Measurements from ENCODE around the gene CCDC138.

Gene CCDC138

GRCh38 chr2:108847000-108847399, 60.4 kb downstream of the CCDC138 start:
- no peak overlapping the region for H3K9ac ChIP-seq (ENCODE audit: insufficient read length, low read depth)
- no peak for TF ChIP-seq YY1 (IDR thresholded peaks at IDR 0.05; ENCODE audit: insufficient read depth, insufficient read length)
- no peak for TF ChIP-seq SUZ12 (IDR thresholded peaks at IDR 0.05; ENCODE audit: extremely low read depth, insufficient read depth, insufficient read length)
- no peak for TF ChIP-seq ZNF274 (IDR thresholded peaks at IDR 0.05; ENCODE audit: low read depth, low read length)
- H3K9me3 ChIP-seq (ENCODE audit: insufficient read depth, low read length): no peaks in the 10 kb centered on the region

GRCh38 chr2:108852375-108852774, 65.8 kb downstream of the CCDC138 start:
- no peak overlapping the region for H3K9ac ChIP-seq (ENCODE audit: insufficient read length, low read depth)
- H3K4me1 ChIP-seq (ENCODE audit: insufficient read depth, insufficient read length): no peaks in the 10 kb centered on the region
- H3K36me3 ChIP-seq (ENCODE audit: insufficient read depth, insufficient read length, low read length): peaks cover 49% of the 10 kb centered on the region
- no peaks in the 10 kb centered on the region for H3K9me3 ChIP-seq (ENCODE audit: insufficient read depth, low read length)
- H3K27me3 ChIP-seq (ENCODE audit: insufficient read depth, insufficient read length): no peaks in the 10 kb centered on the region
- no peak for DNase-seq (ENCODE audit: low read depth, low spot score)
- no peak for TF ChIP-seq SUZ12 (IDR thresholded peaks at IDR 0.05; ENCODE audit: extremely low read depth, insufficient read depth, insufficient read length)
- TF ChIP-seq YY1 (IDR thresholded peaks at IDR 0.05; ENCODE audit: insufficient read depth, insufficient read length): no peak
- TF ChIP-seq ZNF274 (IDR thresholded peaks at IDR 0.05; ENCODE audit: low read depth, low read length): no peak
- H3K4me3 ChIP-seq (ENCODE audit: insufficient read length, low read depth): no peak overlapping the region

More at GRCh38 chr2:108847000-108847399, 60.4 kb downstream of the CCDC138 start:
- Histone ChIP-seq H3K4me3 (ENCODE audit: insufficient read length, low read depth) (no peak overlapping the region), H3K27me3 (ENCODE audit: insufficient read depth, insufficient read length) (no peaks in the 10 kb centered on the region), H3K4me1 (ENCODE audit: insufficient read depth, insufficient read length) (no peaks in the 10 kb centered on the region), H3K36me3 (ENCODE audit: insufficient read depth, insufficient read length, low read length) (peaks cover 60% of the 10 kb centered on the region)
- DNase-seq (ENCODE audit: low read depth, low spot score): no peak

GRCh38 chr2:108853421-108853820, 66.8 kb downstream of the CCDC138 start:
- TF ChIP-seq ZNF274 (IDR thresholded peaks at IDR 0.05; ENCODE audit: low read depth, low read length) (no peak), YY1 (IDR thresholded peaks at IDR 0.05; ENCODE audit: insufficient read depth, insufficient read length) (no peak), SUZ12 (IDR thresholded peaks at IDR 0.05; ENCODE audit: extremely low read depth, insufficient read depth, insufficient read length) (no peak)
- Histone ChIP-seq H3K4me3 (ENCODE audit: insufficient read length, low read depth) (no peak overlapping the region), H3K27me3 (ENCODE audit: insufficient read depth, insufficient read length) (no peaks in the 10 kb centered on the region), H3K9ac (ENCODE audit: insufficient read length, low read depth) (no peak overlapping the region), H3K4me1 (ENCODE audit: insufficient read depth, insufficient read length) (no peaks in the 10 kb centered on the region), H3K36me3 (ENCODE audit: insufficient read depth, insufficient read length, low read length) (peaks cover 56% of the 10 kb centered on the region), H3K9me3 (ENCODE audit: insufficient read depth, low read length) (no peaks in the 10 kb centered on the region)
- no peak for DNase-seq (ENCODE audit: low read depth, low spot score)

GRCh38 chr2:108854484-108854883, 67.9 kb downstream of the CCDC138 start:
- Histone ChIP-seq H3K4me1 (ENCODE audit: insufficient read depth, insufficient read length) (no peaks in the 10 kb centered on the region), H3K9me3 (ENCODE audit: insufficient read depth, low read length) (no peaks in the 10 kb centered on the region), H3K36me3 (ENCODE audit: insufficient read depth, insufficient read length, low read length) (peaks cover 52% of the 10 kb centered on the region), H3K27me3 (ENCODE audit: insufficient read depth, insufficient read length) (no peaks in the 10 kb centered on the region), H3K4me3 (ENCODE audit: insufficient read length, low read depth) (no peak overlapping the region), H3K9ac (ENCODE audit: insufficient read length, low read depth) (no peak overlapping the region)
- DNase-seq (ENCODE audit: low read depth, low spot score): no peak
- TF ChIP-seq YY1 (IDR thresholded peaks at IDR 0.05; ENCODE audit: insufficient read depth, insufficient read length) (no peak), SUZ12 (IDR thresholded peaks at IDR 0.05; ENCODE audit: extremely low read depth, insufficient read depth, insufficient read length) (no peak), ZNF274 (IDR thresholded peaks at IDR 0.05; ENCODE audit: low read depth, low read length) (no peak)

GRCh38 chr2:108855194-108855593, 68.6 kb downstream of the CCDC138 start:
- no peak for DNase-seq (ENCODE audit: low read depth, low spot score)
- Histone ChIP-seq H3K9ac (ENCODE audit: insufficient read length, low read depth) (no peak overlapping the region), H3K36me3 (ENCODE audit: insufficient read depth, insufficient read length, low read length) (peaks cover 45% of the 10 kb centered on the region), H3K4me1 (ENCODE audit: insufficient read depth, insufficient read length) (no peaks in the 10 kb centered on the region), H3K27me3 (ENCODE audit: insufficient read depth, insufficient read length) (no peaks in the 10 kb centered on the region), H3K9me3 (ENCODE audit: insufficient read depth, low read length) (no peaks in the 10 kb centered on the region), H3K4me3 (ENCODE audit: insufficient read length, low read depth) (no peak overlapping the region)
- no peak for TF ChIP-seq SUZ12 (IDR thresholded peaks at IDR 0.05; ENCODE audit: extremely low read depth, insufficient read depth, insufficient read length)
- TF ChIP-seq YY1 (IDR thresholded peaks at IDR 0.05; ENCODE audit: insufficient read depth, insufficient read length): no peak
- TF ChIP-seq ZNF274 (IDR thresholded peaks at IDR 0.05; ENCODE audit: low read depth, low read length): no peak

- no peak for DNase-seq (ENCODE audit: low read depth, low spot score)
- H3K27me3 ChIP-seq (ENCODE audit: insufficient read depth, insufficient read length): no peaks in the 10 kb centered on the region
- TF ChIP-seq ZNF274 (IDR thresholded peaks at IDR 0.05; ENCODE audit: low read depth, low read length) (no peak), SUZ12 (IDR thresholded peaks at IDR 0.05; ENCODE audit: extremely low read depth, insufficient read depth, insufficient read length) (no peak), YY1 (IDR thresholded peaks at IDR 0.05; ENCODE audit: insufficient read depth, insufficient read length) (no peak)
- H3K4me3 ChIP-seq (ENCODE audit: insufficient read length, low read depth): no peak overlapping the region
- no peaks in the 10 kb centered on the region for H3K9me3 ChIP-seq (ENCODE audit: insufficient read depth, low read length)
- H3K9ac ChIP-seq (ENCODE audit: insufficient read length, low read depth): no peak overlapping the region
- H3K4me1 ChIP-seq (ENCODE audit: insufficient read depth, insufficient read length): no peaks in the 10 kb centered on the region
- H3K36me3 ChIP-seq (ENCODE audit: insufficient read depth, insufficient read length, low read length): peaks cover 27% of the 10 kb centered on the region
Observed at GRCh38 chr2:108858894-108859293, 72.3 kb downstream of the CCDC138 start.

GRCh38 chr2:108866041-108866440, 79.5 kb downstream of the CCDC138 start:
- DNase-seq (ENCODE audit: low read depth, low spot score): no peak
- no peak overlapping the region for H3K4me3 ChIP-seq (ENCODE audit: insufficient read length, low read depth)
- H3K9ac ChIP-seq (ENCODE audit: insufficient read length, low read depth): no peak overlapping the region
- no peaks in the 10 kb centered on the region for H3K4me1 ChIP-seq (ENCODE audit: insufficient read depth, insufficient read length)
- peaks cover 6% of the 10 kb centered on the region; the same call in 1 of the 2 replicates for H3K9me3 ChIP-seq (ENCODE audit: insufficient read depth, low read length)
- H3K36me3 ChIP-seq (ENCODE audit: insufficient read depth, insufficient read length, low read length): peaks cover 39% of the 10 kb centered on the region
- no peak for TF ChIP-seq ZNF274 (IDR thresholded peaks at IDR 0.05; ENCODE audit: low read depth, low read length)
- no peak for TF ChIP-seq YY1 (IDR thresholded peaks at IDR 0.05; ENCODE audit: insufficient read depth, insufficient read length)
- TF ChIP-seq SUZ12 (IDR thresholded peaks at IDR 0.05; ENCODE audit: extremely low read depth, insufficient read depth, insufficient read length): no peak
- no peaks in the 10 kb centered on the region for H3K27me3 ChIP-seq (ENCODE audit: insufficient read depth, insufficient read length)
